Hematopoietic multipotent progenitor cell (in vitro differentiated cells): Measurements from ENCODE around the gene WWOX. TPM values are rescaled to one million over a fixed set of nuclear protein-coding genes. Genes with fewer than 3 reads are reported as not detected.
"Not testable (repeated sequence)": the region's sequence is repeated elsewhere in the genome, so short reads cannot be mapped to it uniquely, and the experiment has no call there.

Experiments
- DNase-seq, 3 donors: peaks; one replicate each; pipeline ENCODE4 v3.0.0-alpha.2; 2011 to 2015; ENCODE audit warnings: low read depth in 2 of 3, low spot score in 2 of 3
- small RNA-seq: library from RNA; depleted of rRNA; stranded (forward); fragments of <200 nt; gene quantifications from one replicate; pipeline ENCODE3, GENCODE V24; 2012
- total RNA-seq: library from RNA; depleted of rRNA; stranded (reverse); fragments of >200 nt; gene quantifications from one replicate; pipeline ENCODE4 v1.2.3, GENCODE V29; 2012

The WWOX gene
- total RNA-seq, 1 donor = 24.8 TPM

- no peak for DNase-seq
Observed at GRCh38 chr16:79218351-79218750, 1118.9 kb downstream of the WWOX start.

DNA sequence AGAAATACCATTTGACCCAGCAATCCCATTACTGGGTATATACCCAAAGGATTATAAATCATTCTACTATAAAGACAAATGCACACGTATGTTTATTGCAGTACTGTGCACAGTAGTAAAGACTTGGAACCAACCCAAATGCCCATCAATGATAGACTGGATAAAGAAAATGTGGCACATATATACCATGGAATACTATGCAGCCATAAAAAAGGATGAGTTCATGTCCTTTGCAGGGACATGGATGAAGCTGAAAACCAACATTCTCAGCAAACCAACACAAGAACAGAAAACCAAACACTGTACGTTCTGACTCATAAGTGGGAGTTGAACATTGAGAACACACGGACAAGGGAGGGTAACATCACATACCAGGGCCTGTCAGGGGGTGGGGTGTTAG is 1126.5 kb downstream of the WWOX start:
- not testable (repeated sequence) for DNase-seq

DNA sequence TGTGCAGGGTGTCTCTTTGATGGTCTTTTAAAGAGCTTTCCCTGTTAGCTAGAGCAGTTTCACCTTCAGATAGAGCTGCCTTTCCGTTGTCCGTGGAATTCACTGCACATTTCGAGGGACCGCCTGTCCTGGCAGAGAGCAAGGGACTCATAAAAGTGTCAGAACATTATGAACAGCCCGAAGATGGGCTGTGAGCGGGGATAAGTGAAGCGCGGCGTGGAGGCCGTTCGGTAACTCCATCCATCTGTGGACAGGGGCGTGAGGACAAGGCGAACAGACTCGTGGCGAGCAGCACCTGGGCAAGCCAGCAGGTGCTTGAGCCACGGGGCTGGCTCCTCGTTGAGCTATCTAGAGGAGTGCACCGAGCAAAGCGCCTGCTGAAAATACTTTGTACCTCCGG is 1129.9 kb downstream of the WWOX start:
- no peak for DNase-seq

DNA sequence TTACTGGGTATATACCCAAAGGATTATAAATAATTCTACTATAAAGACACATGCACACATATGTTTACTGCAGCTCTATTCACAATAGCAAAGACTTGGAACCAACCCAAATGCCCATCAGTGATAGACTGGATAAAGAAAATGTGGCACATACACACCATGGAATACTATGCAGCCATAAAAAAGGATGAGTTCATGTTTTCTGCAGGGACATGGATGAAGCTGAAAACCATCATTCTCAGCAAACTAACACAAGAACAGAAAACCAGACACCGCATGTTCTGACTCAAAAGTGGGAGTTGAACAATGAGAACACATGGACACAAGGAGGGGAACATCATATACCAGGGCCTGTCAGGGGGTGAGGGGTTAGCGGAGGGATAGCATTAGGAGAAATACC is 1146.2 kb downstream of the WWOX start:
- DNase-seq = not testable (repeated sequence)

DNA sequence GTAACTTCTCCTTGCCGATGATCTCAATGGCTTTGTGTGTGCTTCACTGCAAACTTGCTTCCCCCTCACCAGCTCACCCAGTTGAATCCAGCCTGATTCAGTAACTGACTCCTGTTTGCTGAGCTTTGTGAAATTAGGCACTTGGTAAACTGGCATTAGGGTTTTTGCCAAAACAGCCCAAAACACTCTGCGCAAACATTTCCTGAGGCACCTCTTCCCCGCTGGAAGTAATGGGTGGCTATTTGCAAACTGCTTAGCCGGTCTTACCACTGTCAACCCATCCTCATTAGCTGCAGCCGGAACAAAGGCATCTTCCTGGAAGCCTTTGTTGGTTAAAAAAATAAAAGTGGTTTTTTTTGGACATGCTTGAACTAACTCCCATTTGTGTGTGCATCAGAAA is 1147.9 kb downstream of the WWOX start:
- no peak for DNase-seq

DNA sequence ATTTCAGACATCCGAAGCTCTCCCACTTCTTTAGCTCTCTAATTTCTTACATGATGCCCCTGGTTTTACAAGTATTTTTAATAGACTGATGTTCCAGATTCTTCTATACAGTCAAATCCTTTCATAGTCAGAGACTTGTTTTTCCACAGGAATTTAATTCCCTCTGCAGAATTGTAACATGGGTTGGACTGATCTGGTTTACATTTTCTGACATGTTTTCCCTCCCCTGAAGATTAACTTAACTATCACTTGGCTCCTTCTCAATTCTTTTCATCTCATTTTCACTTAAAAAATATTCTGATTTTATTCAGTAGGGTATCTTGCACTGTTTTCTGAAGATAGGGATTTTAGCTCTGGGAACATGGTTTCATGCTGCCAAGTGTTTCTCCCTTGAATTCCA is 1148.9 kb downstream of the WWOX start:
- DNase-seq = no peak

- DNase-seq = no peak
Observed at GRCh38 chr16:79250502-79251098, 1151.1 kb downstream of the WWOX start.

DNA sequence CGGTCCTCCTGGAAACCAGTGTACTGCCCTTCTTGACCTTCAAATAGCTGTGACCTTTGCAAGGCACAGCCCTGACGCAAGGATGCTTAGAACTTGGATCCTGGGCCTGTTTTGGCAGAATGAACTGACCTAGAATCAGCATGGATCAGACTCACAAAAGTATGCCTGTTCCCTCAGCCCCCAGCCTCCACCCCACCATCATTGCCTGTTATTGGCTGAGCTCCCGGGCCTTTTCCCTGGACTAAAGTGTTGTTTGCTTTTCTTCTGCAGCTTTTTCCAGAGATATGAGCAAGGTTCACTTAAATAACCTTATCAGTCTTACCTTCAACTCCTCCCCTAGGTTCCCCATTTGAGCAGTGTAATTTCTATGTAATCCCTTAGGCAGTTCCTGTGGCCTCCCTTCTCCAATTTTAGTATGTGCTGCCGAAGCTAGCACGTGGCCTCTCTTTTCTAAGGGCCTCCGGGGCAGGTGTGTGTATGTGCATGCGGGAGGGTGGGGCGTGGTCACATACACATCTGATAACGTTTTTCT is 1153.7 kb downstream of the WWOX start:
- DNase-seq = no peak

- no peak for DNase-seq
Observed at GRCh38 chr16:79257953-79258490, 1158.6 kb downstream of the WWOX start.

DNA sequence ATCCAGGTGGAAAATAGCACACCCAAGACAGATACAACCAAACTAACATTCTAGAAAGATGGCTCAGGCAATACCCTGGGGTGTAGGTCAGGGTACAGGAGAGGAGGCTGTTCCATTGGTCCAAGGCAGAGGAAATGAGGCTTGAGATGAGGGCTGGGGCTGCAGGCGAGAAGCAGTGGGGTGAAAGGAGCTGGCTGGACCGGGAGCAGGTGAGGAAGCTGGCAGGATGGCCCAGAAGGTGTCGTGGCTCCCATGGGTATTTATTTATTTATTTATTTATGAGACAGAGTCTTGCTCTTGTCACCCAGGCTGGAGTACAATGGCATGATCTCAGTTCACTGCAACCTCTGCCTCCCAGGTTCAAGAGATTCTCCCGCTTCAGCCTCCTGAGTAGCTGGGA is 1161.4 kb downstream of the WWOX start:
- DNase-seq = not testable (repeated sequence)

DNA sequence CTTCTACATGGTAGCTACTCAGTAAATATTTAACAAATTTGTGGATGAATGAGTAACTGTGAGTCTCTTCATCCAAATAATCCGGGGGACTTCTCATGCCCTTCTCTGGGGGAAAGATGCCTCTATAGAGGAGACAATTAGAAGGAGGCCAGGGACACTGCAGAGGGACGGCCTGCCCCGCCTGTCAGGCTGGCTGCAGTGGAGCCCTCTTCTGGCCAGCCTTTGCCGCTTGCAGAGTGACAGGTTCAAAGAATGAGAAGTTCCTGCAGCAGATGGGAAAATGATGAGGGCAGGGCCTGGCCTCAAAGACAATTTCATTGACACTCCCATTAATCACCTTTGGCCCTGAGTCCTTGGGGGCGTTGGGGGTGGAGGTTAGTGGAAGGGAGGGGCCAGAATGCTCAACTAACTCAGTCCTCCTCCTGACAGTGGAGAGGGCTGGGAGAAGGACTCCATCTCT is 1162.1 kb downstream of the WWOX start:
- DNase-seq = peak in 2 of 3 donors; percentile 16 to 50

DNA sequence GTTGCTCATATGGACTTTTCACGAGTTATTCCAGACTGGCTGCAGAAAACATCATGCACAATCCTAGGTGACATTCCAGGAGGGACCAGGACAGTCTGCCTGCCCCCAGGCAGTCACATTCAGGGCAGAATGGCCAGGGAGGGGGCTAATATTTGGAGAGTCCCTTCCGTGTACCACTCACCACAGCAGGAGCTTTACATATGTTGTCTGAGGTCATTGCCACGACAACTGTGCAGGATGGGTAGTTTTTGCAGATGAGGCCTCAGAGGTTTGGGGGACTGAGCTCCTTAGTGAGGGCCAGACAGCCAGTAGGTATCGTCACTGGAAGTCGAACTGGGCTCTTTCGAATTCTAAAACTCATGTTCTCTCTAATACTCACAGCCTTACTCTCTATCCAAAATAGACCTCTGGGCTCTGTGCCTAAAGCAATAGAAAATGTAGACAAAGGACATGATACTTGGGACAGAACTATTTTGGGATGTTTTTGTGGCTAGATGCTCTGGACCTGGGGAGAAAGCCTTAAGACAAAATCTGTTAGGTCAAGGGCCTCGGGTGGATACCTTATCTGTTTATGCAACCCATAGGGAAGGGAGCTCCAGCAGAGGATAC is 1162.6 kb downstream of the WWOX start:
- no peak for DNase-seq

Small RNA genes within 50 kb of the gene (small RNA-seq; reads per million reads assigned to genes)
- gene AC027279.3 = not detected

Other genes starting within 250 kb of the WWOX start
- gene CLEC3A, start 77.1 kb upstream of the WWOX start, total RNA-seq = not detected